HG03354 (cell line): ENCODE data around the gene TGFBRAP1.

Experiments used
- ATAC-seq: cut with Tn5 transposase; IDR thresholded peaks from one replicate; pipeline ENCODE4 v1.9.1; 2021; ENCODE audit warnings: mild to moderate bottlenecking; ENCODE audit not compliant: unreplicated experiment, poor library complexity, severe bottlenecking

TGFBRAP1 gene

DNA sequence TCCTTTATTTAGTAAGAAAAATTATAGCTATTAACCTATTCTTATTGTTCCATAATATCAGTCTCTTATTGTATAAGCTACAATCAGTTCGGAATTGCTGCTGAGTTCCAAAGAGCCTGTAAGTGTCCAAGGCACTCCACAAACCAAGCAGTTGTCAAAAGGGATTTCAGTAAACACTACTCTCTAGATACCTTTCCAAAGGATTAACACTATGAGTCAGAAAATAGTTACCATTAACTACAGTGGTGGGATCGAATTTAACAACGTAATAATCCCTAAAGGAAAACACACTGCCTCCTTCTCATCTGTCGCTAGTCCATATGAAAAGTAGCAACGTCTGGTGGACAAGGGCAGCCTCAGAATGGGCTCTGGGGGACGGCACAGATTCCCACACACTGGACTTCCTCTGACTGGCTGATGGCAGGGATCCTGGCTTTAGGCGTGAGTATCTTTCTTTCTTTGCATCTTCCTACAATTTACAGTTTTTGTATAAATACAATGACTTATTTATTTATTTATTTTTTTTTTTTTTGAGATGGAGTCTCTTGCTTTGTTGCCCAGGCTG lies 8.8 kb downstream of the TGFBRAP1 start:
- ATAC-seq = no peak

DNA sequence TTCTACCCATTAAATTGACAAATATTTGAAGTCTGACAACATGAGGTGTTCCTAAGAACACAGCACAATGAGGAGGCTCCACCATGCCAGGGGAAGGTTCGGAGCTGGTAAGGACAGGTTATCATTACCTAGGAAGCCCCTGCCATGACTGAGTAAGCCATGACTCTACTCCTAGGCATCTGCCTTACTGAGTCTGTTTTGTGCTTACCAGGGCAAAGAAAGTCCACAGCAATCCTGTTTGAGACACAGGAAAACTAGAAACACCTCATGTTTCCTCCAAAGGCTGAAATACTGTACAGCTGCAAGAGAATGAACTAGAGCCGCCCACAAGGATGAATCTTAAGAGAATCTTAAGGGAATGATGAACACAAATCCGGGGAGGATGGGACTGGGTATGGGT lies 11.6 kb downstream of the TGFBRAP1 start:
- no peak for ATAC-seq

DNA sequence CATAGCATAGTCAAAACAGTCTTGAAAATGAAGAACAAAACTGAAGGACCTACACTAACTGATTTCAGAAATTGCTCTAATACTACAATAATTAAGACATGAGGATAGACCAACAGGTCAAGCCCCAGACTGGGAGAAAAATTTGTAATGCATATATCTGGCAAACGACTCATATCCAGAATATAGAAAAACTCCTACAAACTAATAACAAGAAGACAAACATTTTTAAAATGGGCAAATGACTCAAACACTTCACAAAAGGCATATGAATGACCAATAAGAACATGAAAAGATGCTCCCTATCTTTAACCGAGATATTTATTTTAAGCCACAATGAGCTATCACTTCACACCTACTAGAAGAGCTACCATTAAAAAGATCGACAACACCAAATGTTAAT lies 14.2 kb downstream of the TGFBRAP1 start:
- ATAC-seq = peak; percentile 54

DNA sequence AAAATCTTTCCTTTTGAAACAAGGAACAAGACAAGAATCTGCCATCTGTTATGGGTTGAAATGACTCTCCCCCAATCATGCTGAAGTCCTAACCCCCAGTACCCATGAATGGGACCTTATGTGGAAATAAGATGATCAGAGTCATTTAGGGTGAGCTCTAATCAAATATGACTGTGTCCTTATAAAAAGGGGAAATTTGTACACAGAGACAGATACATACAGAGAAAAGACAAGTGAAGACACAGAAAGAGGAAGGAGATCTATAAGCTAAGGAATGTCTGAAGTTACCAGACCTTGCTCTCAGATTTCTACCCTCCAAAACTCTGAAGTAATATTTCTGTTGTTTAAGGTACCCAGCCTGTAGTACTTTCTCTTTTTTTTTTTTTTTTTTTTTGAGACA lies 15.7 kb downstream of the TGFBRAP1 start:
- ATAC-seq = peak; percentile 34

GRCh38 chr2:105309147-105309545 lies 20.4 kb downstream of the TGFBRAP1 start:
- no peak for ATAC-seq

- no peak for ATAC-seq
Measured at GRCh38 chr2:105308382-105309146, 21.0 kb downstream of the TGFBRAP1 start.

GRCh38 chr2:105307962-105308361 lies 21.6 kb downstream of the TGFBRAP1 start:
- ATAC-seq = no peak

DNA sequence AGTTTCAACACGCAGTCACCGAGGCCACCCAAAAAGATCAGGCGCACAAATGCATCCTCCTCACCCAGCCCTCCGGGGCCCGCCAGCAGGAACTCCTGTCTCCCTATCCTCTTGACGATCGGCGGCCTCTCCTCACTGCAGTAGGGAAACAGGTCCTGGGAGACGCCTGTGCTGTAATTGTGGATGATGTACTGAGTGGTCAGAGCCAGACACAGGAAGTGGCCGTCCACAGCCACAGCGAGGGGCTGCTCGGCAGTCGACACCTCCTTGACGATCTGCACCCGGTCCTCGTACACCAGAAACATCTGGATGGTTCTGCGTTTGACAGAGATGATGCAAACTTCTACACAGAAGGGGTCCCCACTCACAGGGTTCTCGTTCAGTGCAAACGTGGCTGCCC lies 22.0 kb downstream of the TGFBRAP1 start:
- no peak for ATAC-seq

GRCh38 chr2:105307146-105307545 lies 22.4 kb downstream of the TGFBRAP1 start:
- no peak for ATAC-seq

DNA sequence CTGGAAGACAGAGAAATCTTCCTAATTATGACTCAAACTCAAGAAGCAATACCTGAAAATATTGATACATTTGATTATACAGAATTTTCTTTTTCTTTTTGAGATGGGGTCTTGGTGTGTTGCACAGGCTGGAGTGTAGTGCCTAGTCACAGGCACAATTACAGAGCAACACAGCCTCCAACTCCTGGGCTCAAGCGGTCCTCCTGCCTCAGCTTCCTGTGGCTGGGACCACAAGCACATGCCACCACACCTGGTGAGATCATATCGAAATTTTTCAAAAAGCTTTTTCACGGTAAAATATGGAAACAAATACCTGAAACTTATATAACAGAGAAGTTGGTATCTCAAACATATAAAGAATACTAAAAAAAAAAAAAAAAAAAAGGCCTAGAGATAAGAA lies 27.9 kb downstream of the TGFBRAP1 start:
- no peak for ATAC-seq

DNA sequence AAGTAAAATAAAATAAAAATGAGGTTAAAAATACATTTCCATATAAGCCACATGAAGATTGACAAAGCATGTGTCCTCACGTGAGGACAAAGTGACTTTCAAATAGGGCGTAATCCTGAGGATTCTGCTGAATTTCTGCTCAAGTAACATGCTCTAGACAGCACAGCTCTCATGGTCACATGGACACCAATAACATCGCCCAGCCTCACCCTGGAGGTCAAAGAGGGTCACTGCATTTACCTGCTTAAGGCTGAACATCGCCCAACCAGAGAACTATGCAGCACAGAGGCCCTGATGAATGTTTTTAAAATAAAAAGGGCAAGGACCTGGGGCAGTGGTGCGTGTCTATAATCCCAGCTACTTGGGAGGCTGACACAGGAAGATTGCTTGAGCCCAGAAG lies 30.2 kb downstream of the TGFBRAP1 start:
- no peak for ATAC-seq

DNA sequence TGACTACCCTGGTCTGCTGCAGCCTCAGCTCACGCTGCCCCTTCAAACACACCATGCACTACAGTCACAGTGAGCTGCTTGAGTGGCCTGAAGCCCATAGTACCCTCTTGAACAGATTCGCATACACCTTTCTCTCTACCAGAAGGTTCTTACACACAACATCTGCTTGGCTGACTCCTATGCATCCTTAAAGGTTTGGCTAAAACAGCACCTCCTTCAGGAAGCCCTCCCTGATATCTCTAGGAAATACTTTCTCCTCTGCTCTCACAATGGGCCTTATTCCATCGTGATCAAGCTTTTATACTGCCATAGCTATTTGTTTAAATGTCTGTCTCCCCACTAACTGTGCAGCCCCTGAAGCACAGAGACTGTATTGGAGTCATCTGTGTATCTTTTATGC lies 31.5 kb downstream of the TGFBRAP1 start:
- ATAC-seq = no peak

GRCh38 chr2:105297216-105297615 lies 32.3 kb downstream of the TGFBRAP1 start:
- ATAC-seq = no peak

GRCh38 chr2:105296017-105296611 lies 33.4 kb downstream of the TGFBRAP1 start:
- ATAC-seq = no peak

GRCh38 chr2:105294844-105295481 lies 34.6 kb downstream of the TGFBRAP1 start:
- peak; percentile 71 for ATAC-seq

GRCh38 chr2:105294046-105294445 lies 35.5 kb downstream of the TGFBRAP1 start:
- no peak for ATAC-seq

DNA sequence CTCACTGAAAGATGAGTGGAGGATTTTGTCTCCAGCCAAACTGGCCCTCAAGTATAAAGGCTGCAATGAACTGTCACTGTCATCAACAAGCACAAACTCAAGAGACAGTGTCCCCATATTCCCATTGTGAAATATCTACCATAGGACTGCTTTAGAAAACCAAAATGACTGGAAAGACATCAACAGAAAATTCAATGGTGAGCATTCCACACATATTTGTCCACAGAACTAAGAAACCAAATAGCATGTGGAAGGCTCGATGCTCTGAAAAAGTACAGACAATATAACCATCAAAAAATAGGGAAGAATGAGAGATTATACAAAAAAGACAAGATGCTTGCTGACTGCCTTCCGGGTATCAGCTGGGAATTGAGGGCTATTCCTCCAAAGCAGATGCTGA lies 37.6 kb downstream of the TGFBRAP1 start:
- ATAC-seq = no peak

- ATAC-seq = no peak
Measured at GRCh38 chr2:105290981-105291660, 38.4 kb downstream of the TGFBRAP1 start.

- ATAC-seq = no peak
Measured at GRCh38 chr2:105288133-105288532, 41.4 kb downstream of the TGFBRAP1 start.

DNA sequence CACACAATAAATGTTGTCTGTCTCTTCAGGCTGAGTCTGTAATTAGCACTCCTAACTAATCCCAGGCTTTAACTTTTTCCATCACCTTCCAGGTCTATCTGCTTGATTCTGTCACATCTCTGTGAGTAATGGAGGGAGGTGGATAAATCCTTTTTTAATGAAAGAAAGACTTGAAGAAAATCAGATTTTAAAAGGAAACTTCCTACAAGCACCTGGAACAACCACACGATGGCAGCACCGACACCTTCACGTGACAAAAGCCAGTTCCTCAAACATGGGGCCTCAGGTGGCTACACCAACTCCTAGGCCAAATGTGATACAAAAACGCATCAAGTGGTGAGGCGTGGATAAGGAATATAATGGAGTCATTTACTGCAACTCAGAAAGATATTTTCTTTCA lies 41.8 kb downstream of the TGFBRAP1 start:
- ATAC-seq = peak; percentile 58
